HG03520 (cell line): Measurements from ENCODE around the gene KIF5B.

Source experiments
- ATAC-seq: cut with Tn5 transposase; IDR thresholded peaks from one replicate; pipeline ENCODE4 v1.9.1; 2021; ENCODE audit warnings: mild to moderate bottlenecking, moderate library complexity; ENCODE audit not compliant: unreplicated experiment

Gene KIF5B

GRCh38 chr10:31962826-31963588, 93.2 kb downstream of the KIF5B start:
- no peak for ATAC-seq

- ATAC-seq, result no peak
Observed at GRCh38 chr10:31961277-31962074, 94.7 kb downstream of the KIF5B start.

GRCh38 chr10:31959461-31960173, 96.6 kb downstream of the KIF5B start:
- no peak for ATAC-seq
